H1 (cell line): ENCODE data around the gene DAND5. TPM values are rescaled to one million over a fixed set of nuclear protein-coding genes. Genes with fewer than 3 reads are reported as not detected.

ENCODE experiments used
- BACH1 ChIP-seq: IDR thresholded peaks from 2 replicates; pipeline ENCODE4 v1.6.1; 2012; ENCODE audit warnings: low read length, improper control_type of control experiment
- CHD7 ChIP-seq: fragments of 300-600 bp; sonication (generic); IDR thresholded peaks from 2 replicates; pipeline ENCODE4 v1.7.1; 2012; ENCODE audit warnings: low read length, moderate library complexity, mild to moderate bottlenecking, inconsistent platforms; ENCODE audit not compliant: insufficient replicate concordance
- EGR1 ChIP-seq: IDR thresholded peaks from 2 replicates; pipeline ENCODE4 v1.6.1; 2011; ENCODE audit warnings: low read depth, low read length, borderline replicate concordance
- EP300 ChIP-seq, 2 experiments: IDR thresholded peaks; 1 replicate in 1 of 2; 2 replicates in 1 of 2; pipeline ENCODE4 v1.6.1; 2011 to 2012; ENCODE audit warnings: low read depth in 2 of 2, low read length in 2 of 2, mild to moderate bottlenecking in 2 of 2, borderline replicate concordance in 1 of 2, inconsistent platforms in 1 of 2, moderate library complexity in 1 of 2
- GABPA ChIP-seq: IDR thresholded peaks from 2 replicates; pipeline ENCODE4 v1.6.1; 2011; ENCODE audit warnings: mild to moderate bottlenecking, low read length, moderate library complexity, borderline replicate concordance; ENCODE audit not compliant: insufficient read depth
- JUND ChIP-seq: IDR thresholded peaks from 2 replicates; pipeline ENCODE4 v1.6.1; 2011; ENCODE audit warnings: mild to moderate bottlenecking, improper control_type of control experiment, low read length
- POLR2AphosphoS5 ChIP-seq: IDR thresholded peaks from 2 replicates; pipeline ENCODE4 v1.6.1; 2011; ENCODE audit warnings: low read depth, low read length
- polyA plus RNA-seq, 7 experiments: library from polyadenylated mRNA; depleted of rRNA in 3 of 7; stranded (reverse) in 5 of 7; unstranded in 2 of 7; fragments of >200 nt in 5 of 7; fragments of 200-250 nt in 2 of 7; gene quantifications; 1 replicate in 5 of 7; 2 replicates in 1 of 7; 4 replicates in 1 of 7; pipeline versions ENCODE4 v1.2.1 to v1.2.3, GENCODE V29; 2011 to 2013; ENCODE audit warnings: missing spikeins in 2 of 7, mixed read lengths in 2 of 7
- total RNA-seq: library from RNA; stranded (reverse); fragmentation: NEBNext Ultra II Directional; extraction: Animal tissue kit (Norgen Biotek cat#: 25700); gene quantifications from 2 replicates; pipeline ENCODE4 v1.2.1, GENCODE V29; 2021

Gene DAND5
- total and polyA plus RNA-seq, 2 of the 8 experiments (the other 6 are each of a cell fraction or from before 2014, with no cell fraction given): 0.14 to 0.17 TPM

DNA sequence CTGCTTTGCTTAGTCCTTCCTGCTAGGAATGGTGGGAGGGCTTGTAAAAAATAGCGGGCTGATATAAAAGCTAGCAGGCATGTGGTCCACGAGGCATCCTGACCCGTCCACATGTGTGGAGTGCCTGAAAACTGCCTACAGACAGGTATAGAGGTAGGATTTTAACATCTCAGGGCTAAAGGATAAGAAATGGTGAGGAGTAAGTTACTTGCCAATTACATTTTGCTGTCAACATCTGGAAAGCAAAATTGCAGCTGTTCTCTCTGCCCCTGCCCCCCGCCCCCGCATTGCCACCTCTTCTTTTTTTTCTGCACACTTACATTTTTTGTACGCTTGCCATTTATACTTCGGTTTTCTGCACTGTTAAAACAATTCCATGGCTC lies 46.9 kb downstream of the DAND5 start (continued):
- TF ChIP-seq CHD7 (no peak), POLR2AphosphoS5 (no peak), GABPA (no peak), EGR1 (no peak), JUND (no peak), BACH1 (no peak), EP300 (IDR thresholded peaks at IDR 0.05; ENCODE audit: borderline replicate concordance in 1 of 2, low read depth in 2 of 2, low read length in 2 of 2) (no peak)
- TF ChIP-seq, all 59 proteins: peak for 0
